SW480 (cell line): ENCODE measurements around the gene UBN1.

ENCODE experiments used
- DNase-seq: peaks from one replicate; pipeline ENCODE4 v3.0.0-alpha.2; 2016; ENCODE audit warnings: low spot score

The UBN1 gene

DNA sequence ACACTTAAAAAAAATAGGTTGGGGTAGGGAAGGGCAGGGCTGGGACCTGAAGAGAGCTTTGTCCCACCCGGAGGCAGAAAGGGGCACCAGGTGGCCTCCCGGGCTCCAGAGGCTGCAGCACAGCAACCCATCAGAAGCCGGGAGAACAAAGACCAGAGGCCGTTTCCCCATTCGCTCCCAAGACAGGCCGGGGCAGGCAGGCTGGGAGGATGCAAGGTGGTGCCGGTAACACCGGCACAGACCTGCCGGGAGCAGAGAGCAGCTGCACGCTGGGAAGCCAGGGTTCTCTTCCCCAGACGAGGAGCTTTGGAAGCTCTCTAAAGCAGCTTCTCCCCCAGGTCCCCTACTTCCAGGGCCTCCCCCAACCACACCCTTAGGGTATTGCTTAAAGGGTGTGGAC lies 84.1 kb downstream of the UBN1 start:
- no peak for DNase-seq
